Measurements from ENCODE around the gene KLHL35. TPM values are rescaled to one million over a fixed set of nuclear protein-coding genes. Genes with fewer than 3 reads are reported as not detected.

The KLHL35 gene
- total RNA-seq, 1 experiment from 2014 or later, result 8.4 TPM

DNA sequence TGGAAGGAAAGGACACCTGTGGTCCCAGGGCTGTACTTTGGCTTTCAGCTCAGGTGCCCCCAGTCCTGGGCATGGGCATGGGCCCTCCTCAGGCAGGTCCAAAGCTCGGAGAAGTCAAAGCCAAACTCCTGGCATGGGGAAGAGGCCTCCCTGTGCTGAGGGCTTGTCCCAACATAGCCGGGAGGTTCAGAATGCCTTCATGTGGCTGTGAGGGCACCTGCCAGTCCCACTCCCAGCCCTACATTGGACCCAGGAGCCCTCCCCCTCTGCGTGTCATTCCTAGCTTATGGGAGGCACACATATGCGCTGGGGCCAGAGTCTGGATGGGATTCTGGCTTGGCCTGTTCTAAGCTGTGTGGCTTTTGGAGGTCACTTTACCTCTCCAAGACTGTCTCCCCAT, 1.0 kb upstream of the KLHL35 start:
- TF ChIP-seq, protein P1, sequence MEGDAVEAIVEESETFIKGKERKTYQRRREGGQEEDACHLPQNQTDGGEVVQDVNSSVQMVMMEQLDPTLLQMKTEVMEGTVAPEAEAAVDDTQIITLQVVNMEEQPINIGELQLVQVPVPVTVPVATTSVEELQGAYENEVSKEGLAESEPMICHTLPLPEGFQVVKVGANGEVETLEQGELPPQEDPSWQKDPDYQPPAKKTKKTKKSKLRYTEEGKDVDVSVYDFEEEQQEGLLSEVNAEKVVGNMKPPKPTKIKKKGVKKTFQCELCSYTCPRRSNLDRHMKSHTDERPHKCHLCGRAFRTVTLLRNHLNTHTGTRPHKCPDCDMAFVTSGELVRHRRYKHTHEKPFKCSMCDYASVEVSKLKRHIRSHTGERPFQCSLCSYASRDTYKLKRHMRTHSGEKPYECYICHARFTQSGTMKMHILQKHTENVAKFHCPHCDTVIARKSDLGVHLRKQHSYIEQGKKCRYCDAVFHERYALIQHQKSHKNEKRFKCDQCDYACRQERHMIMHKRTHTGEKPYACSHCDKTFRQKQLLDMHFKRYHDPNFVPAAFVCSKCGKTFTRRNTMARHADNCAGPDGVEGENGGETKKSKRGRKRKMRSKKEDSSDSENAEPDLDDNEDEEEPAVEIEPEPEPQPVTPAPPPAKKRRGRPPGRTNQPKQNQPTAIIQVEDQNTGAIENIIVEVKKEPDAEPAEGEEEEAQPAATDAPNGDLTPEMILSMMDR (conservative IDR thresholded peaks at IDR 0.05; ENCODE audit: low read depth, low read length), result no peak
- TF ChIP-seq EZH2phosphoT487 (IDR thresholded peaks at IDR 0.05; ENCODE audit: borderline replicate concordance, low read length) (no peak), EZH2 (IDR thresholded peaks at IDR 0.05; ENCODE audit: low read length, unreplicated experiment) (no peak)
- intact Hi-C loops (cut with micrococcal nuclease), result no loop called here
- BruUV-seq (replicated peaks), result no TSS peak
- ATAC-seq (no peak), DNase-seq (no peak)
- Histone ChIP-seq H2AFZ (ENCODE audit: low read length) (no peak overlapping the region), H3K4me3 (ENCODE audit: low read length) (no peak overlapping the region), H3K79me2 (ENCODE audit: low read length) (no peaks in the 10 kb centered on the region), H3K27me3 (ENCODE audit: low read length) (no peaks in the 10 kb centered on the region), H3K9ac (ENCODE audit: low read length) (no peak overlapping the region), H3F3A (ENCODE audit: low read length, unreplicated experiment) (no peaks in the 10 kb centered on the region), H3K27ac (ENCODE audit: low read length) (no peak overlapping the region), H4K20me1 (ENCODE audit: low read length) (no peaks in the 10 kb centered on the region), H3K9me2 (replicated peaks; ENCODE audit: low read length) (no peaks in the 10 kb centered on the region), H3K36me3 (ENCODE audit: low read depth, low read length) (no peaks in the 10 kb centered on the region), H3K4me2 (ENCODE audit: low read length) (no peak overlapping the region), H3K4me1 (ENCODE audit: insufficient read depth, low read length) (peaks cover 19% of the 10 kb centered on the region), H3K9me3 (ENCODE audit: low read length) (no peaks in the 10 kb centered on the region)
- CTCF ChIA-PET, result no interaction called here
- POLR2A ChIA-PET (ENCODE audit: unreplicated experiment), result interaction anchor here (0.6 kb wide), 1 partner anchor 34 kb away, joined by 3 read pairs; no protein-coding TSS in a partner anchor

GRCh38 chr11:75433443-75433842, 440 bp upstream of the KLHL35 start:
- CTCF ChIA-PET, result no interaction called here
- intact Hi-C loops (cut with micrococcal nuclease), result no loop called here

More at GRCh38 chr11:75433443-75433842, 440 bp upstream of the KLHL35 start:
- H3K9me2 ChIP-seq (replicated peaks; ENCODE audit: low read length), result no peaks in the 10 kb centered on the region
- H3K36me3 ChIP-seq (ENCODE audit: low read depth, low read length), result no peaks in the 10 kb centered on the region
- no peak overlapping the region for H2AFZ ChIP-seq (ENCODE audit: low read length)
- no peak overlapping the region for H3K27ac ChIP-seq (ENCODE audit: low read length)
- no peak overlapping the region for H3K9ac ChIP-seq (ENCODE audit: low read length)
- POLR2A ChIA-PET (ENCODE audit: unreplicated experiment), result interaction anchor here (0.6 kb wide), 1 partner anchor 33 kb away, joined by 3 read pairs; no protein-coding TSS in a partner anchor
- TF ChIP-seq, protein P1 (conservative IDR thresholded peaks at IDR 0.05; ENCODE audit: low read depth, low read length), result no peak
- TF ChIP-seq EZH2phosphoT487 (IDR thresholded peaks at IDR 0.05; ENCODE audit: borderline replicate concordance, low read length) (no peak), EZH2 (IDR thresholded peaks at IDR 0.05; ENCODE audit: low read length, unreplicated experiment) (no peak)
- no peaks in the 10 kb centered on the region for H3K79me2 ChIP-seq (ENCODE audit: low read length)
- H3K9me3 ChIP-seq (ENCODE audit: low read length), result no peaks in the 10 kb centered on the region
- no peak for DNase-seq
- H3K27me3 ChIP-seq (ENCODE audit: low read length), result no peaks in the 10 kb centered on the region
- H3K4me3 ChIP-seq (ENCODE audit: low read length), result no peak overlapping the region
- no peak for ATAC-seq
- BruUV-seq (replicated peaks), result no TSS peak
- H3K4me2 ChIP-seq (ENCODE audit: low read length), result no peak overlapping the region
- no peaks in the 10 kb centered on the region for H4K20me1 ChIP-seq (ENCODE audit: low read length)
- H3K4me1 ChIP-seq (ENCODE audit: insufficient read depth, low read length), result peaks cover 23% of the 10 kb centered on the region
- H3F3A ChIP-seq (ENCODE audit: low read length, unreplicated experiment), result no peaks in the 10 kb centered on the region
